OCI-M2 (cell line): ENCODE data around the gene NEURL2.

Experiments used
- DNase-seq: peaks from one replicate; lab custom pipeline; 2025; ENCODE audit not compliant: unreplicated experiment; lab: John Stamatoyannopoulos, UW

NEURL2 gene

DNA sequence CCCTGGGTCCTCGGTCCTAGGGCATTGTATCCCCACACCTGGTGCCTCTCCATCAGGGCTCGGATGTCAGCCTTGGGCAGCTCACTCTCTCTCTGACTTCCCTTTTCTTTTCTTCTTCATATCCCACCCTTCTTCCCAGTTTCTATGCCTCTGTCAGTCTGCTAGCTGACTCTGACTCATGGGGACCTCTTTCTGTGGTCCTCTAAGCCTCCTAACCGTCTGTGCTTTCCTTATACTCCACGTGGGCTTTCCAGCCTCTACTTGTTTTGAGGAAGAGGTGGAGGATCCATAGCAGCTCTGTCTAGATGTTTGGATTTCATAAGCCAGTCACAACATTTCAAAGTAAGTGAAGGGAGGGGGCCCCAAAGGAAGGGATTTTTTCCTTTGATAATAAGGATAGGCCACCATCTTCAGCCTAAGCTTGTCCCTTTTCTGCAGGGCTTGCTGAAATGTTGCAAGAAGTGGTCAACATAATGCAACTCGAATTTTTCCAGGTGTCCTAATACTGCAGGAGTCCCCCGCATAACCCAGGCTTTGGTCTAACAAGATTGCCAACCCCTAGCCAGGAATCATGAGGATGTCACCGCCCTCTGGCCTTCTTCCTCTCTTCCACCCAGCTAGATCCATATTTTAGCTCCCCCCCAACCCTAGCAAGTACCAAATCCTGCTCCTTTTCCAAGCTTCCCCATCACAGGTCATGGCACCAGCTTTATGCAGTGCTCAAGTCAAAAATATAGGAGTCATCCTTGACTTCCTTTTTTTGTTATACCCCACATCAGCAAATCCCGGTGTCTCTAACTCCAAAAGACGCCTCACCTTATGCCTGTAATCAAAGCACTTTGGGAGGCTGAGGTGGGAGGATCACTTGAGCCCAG, 29.7 kb upstream of the NEURL2 start:
- DNase-seq, result no peak

DNA sequence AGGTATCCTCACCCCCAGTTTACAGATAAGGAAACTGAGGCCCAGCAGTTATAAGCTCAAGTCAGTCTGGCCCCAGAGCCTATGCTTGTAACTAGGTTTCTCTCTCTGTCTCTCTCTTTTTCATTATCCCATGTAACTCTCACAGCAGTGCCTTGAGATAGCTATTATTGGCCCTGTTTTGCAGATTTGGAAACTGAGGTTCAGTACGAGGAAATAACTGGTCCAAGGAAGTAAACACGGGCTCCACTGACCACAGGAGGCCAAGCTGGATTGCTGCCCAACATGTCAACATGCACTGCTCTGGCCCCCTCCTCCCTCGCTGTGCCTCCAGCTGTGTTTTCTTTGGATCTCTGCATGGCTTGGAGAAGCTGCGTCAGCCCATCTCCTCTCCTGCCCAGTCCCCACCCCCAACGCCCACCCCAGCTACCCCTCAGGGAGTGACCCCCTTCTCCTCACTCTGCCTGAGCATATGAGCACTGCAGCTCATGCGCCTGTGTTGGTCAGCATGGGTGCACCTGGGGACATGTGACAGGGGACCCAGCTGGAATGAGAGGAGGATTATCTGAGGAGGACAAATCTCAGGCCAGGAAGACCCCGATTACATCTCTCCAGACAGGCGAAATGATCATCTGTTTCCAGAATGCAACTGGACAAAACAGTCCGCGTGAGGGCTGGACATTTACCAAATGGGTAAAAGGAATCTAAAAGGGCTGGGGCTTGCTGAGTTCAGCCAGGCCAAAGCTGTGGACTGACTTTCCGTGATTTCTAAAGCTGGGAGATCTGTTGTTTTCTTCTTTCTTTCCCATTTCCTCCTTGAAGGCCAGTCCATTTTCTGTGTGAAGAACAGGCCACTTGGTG, 28.8 kb upstream of the NEURL2 start:
- no peak for DNase-seq

DNA sequence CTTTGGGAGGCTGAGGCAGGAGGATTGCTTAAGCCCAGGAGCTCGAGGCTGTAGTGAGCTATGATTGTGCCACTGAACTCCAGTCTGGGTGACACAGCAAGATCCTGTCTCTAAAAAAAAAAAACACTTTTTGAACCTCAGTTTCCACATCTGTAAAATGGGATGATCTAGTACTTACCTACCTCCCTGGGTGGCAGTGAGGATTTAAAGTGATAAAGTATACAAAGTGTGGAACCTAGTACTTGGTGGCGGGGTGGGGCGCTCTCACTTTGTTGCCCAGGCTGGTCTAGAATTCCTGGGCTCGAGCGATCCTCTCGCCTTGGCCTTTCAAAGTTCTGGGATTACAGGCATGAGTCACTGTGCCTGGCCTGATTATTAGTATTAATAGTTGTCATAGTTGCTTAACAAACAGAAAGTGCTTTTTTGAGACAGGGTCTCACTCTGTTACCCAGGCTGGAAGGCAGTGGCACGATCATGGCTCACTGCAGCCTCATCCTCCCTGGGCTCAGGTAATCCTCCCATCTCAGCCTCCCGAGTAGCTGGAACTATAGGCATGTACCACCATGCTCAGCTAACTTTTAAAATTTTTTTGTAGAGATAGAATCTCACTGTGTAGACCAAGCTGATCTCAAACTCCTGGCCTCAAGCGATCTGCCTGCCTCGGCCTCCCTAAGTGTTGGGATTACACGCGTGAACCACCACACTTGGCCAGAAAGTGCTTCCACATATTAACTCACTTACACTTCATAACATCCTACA, 27.9 kb upstream of the NEURL2 start:
- no peak for DNase-seq

DNA sequence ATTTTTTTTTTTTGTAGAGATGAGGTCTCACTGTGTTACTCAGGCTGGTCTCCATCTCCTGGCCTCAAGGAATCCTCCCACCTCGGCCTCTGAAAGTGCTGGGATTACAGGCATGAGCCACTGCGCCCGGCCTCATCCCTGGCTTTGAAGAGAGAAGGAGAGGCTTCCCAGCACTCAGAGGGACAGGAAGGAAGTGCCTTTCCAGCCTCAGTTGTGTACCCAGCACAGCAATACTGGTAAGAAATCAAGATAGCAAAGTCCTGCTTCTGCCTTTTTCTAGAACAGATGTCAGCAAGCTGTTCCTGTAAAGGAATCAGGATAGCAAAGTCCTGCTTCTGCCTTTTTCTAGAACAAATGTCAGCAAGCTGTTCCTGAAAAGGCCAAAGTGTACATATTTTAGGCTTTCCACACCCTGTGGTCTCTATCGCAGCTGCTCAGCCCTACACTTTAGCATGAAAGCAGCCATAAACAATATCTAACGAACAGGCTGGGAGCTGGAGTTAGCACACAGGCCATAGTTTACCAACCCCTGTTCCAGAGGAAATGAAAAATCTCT, 27.3 kb upstream of the NEURL2 start:
- no peak for DNase-seq

DNA sequence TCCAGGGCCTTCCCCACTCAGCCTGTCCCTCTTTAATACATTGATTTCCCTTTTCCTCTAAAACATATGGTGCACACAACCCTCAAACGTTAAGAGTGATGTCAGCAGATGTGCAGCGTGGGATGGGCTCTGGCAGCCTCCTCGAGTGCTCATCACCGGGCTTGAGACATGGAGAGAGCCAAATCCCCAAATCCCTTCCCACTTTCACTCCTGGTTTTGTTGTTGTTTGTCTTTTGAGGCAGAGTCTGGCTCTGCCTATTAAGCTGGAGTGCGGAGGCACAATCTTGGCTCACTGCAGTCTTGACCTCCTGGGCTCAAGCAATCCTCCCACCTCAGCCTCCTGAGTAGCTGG, 26.8 kb upstream of the NEURL2 start:
- DNase-seq, result no peak

DNA sequence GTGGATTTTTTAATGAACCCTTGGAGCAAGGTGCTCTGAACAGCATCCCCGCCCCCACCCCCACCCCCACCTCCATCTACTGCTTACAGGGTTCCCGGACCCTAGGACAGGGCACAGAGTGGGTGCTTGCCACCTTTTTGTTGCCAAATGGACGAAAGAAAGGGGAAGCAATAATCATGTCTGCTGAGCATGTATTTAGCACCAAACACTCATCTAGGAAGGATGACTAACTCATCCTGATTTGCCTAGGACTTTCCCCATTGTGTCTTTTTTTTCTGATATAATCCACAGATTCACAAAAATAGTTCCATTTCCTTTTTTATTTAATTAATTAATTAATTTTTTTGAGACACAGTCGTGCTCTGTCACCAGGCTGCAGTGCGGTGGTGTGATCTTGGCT, 22.1 kb upstream of the NEURL2 start:
- no peak for DNase-seq

DNA sequence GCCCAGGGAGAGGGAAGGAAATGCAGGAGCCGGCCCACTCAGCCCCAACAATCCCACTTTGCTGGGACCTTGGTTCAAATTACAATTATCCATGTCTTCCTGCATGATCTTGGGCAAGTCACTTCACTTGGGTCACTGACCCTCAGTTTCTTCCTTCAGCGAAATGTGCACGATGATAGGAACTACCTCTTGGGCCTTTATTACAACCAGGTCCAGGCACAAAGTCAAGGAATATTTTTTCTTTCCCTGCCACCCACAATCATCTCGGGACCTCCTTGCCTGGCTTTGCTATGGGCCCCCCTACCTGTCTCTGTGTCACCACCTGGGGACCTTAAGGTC, 21.3 kb upstream of the NEURL2 start:
- no peak for DNase-seq

DNA sequence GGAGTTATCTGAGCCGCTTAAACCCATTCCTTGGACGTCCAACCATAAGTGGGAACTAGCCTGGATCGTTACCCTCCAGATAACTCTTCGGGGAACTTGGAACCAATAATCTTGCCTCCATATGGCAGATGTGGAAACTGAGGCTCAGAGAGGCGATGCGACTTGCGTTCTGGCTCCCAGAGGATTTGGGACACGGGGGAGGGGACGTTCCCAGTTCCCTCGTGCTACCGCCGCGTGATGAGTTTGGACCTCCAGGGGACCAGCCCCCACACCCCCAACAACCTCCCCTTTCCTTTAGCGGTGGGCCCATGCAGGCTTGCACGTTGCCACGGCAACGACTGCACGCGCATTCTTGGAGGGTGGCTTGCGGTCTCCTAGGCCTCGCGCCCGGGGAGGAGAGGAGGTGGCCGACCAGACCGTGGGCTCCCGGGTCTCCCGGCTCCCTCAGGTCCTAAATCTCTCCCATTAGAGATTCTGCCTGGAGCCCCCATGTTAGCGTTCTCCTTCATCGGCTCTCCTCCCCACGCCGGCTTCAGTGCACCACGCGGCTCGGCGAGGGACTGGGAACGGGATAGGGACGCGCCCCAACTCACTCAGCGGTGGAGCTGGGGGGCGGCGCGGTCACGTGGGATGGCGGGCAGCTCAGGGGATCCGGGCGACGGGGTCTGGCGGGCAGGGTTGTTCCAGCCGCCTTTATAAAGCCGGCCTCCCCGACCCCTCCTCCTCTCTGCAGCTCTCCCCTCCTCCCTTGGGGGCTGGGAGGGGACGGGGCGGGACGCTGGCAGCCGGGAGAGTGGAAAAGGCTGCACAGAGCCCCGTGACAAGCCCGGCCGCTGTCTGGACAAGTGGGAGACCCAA, 20.7 kb upstream of the NEURL2 start, which contains the start of gene PLTP:
PLTP (minus strand) TSS at position 670 of the 858 bp plus-strand sequence. CDS start 703 bp downstream, outside the sequence.
- DNase-seq, result peak; percentile 43

DNA sequence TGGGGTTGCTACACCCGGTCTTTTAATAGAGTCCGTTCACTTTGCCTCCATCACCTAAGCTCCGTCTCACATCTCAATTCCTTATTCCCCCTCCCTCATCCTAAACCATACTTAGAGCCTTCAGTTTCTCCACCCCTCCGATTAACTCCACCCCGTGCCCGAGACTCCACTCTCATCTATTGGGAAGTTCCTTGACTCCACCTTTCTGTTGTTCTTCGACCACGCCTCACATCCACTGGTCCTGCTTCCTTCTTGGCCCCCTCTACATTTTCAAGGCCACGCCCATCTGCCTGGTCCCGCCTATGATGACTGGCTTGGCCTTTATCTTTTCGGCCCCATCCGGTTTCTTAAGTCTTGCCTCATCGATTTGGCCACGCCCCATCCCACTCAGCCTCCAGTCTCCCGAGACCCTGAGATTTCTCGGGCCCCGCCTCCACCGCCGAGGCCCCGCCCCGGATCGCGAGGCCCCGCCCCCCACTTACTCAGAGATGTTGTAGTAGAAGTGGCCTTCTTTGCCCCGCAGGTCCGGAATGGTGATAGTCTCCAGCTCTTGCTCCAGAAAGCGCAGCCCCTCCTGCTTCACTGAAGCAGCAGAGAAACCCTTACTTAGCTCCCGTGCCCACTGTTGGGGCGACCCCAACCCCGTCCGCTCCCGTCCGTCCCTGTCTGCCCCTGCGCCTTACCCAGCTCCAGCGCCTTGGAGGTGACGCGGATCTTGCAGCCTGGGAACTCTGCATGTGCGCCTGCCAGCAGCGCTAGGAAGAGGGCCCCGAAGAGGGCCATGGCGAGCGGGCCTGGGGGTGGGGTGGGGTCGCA, 19.9 kb upstream of the NEURL2 start:
- DNase-seq, result peak; percentile 96

DNA sequence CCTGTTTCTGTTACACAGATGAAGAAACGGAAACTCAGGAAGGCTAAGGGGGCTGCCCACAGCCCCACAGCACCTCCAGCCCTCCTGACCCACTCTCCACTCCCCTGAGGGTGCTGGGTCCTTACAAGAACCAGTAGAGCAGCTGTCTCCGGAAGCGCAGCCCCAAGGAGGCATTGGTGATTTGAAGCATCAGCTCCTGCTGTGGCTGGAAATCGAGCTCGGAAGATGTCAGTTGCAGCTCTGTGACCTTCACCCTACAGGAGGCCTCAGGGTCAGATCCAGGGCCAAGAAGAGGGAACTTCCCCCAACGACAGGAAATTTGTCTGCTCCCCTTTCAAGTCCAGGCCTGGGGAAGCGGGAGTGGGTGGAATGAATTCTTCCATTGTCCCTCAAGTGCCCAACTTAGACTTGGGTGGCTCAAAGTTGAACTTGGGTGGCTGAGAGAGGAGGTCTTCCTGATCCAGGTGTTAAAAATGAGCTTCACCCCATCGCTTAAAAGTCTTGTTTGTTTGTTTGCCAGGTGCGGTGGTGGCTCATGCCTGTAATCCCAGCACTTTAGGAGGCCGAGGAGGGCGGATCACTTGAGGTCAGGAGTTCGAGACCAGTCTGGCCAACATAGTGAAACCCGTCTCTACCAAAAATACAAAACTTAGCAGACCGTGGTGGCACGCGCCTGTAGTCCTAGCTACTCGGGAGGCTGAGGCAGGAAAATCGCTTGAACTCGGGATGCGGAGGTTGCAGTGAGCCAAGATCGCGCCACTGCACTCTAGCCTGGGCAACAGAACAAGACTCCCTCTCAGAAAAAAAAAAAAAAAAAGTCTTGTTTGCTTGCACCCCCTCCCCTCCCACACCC, 19.0 kb upstream of the NEURL2 start:
- no peak for DNase-seq

DNA sequence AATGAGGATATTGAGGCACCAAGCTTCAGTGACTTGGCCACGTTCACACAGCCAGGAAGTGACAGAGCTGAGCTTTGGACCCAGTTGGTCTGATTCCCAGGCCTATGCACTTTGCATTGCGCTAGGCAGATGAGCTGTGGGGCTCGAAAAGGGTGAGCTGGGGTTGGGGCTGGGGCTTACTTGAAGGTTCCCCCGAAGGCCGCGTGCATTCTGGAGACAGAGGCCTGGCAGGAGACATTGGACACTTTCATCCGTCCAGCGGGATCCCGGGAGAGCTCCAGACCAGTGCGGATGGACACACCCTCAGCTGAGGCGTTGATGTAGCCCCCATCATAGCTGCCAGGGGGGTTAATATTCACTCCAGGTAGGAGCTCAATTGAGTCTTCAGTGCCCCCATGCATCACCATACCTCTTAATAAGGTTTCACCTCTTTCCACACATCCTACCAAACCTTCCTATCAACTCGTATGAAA, 18.4 kb upstream of the NEURL2 start:
- DNase-seq, result no peak

DNA sequence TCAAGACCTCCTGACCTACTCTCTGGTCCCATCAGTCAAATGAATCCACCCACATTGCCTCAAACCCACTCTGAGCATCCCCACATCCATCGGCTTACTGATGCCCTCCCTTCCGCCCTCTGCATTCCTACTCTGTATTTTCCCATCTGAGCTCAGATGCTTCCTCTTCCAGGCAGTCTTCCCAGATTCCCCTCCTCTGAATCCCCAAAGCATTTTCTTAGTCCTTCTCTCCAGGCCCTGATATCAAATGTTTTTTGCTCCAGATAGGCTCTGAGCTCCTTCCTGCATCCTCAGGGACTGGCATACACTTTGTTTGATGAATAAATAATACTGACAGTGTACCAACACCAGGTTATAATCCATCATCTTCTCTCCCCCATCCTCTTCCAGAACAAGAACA, 17.1 kb upstream of the NEURL2 start:
- DNase-seq, result no peak

DNA sequence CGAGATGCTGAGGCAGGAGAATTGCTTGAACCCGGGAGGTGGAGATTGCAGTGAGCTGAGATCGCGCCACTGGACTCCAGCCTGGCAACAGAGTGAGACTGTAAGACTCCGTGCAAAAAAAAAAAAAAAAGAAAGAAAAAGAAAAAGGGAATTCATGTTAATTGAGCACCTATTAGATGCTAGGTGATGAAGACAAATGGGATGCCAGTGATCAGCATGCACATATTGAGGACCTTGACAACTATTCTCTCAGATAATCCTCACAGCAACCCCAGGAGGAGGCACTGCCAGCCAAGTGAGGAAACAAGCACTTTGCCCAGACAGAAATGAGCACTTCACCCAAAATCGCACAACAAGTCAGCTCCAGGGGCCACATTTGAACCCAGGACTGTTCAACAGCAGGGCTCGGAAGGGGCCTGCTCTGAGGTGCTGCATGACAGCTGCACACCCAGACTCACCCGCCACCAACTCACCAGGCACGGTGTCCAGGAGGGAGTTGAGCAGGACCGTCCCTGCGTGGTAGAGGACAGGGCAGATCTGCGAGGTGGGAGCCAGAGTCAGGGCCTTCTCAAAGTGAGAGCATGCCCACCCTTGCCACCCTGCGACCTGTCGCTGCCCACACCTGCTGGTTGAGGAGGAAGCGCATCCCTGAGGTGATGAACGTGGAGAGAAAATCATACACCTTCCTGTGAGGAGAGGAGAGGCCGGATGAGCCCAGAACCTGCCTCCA, 16.4 kb upstream of the NEURL2 start:
- DNase-seq, result no peak

DNA sequence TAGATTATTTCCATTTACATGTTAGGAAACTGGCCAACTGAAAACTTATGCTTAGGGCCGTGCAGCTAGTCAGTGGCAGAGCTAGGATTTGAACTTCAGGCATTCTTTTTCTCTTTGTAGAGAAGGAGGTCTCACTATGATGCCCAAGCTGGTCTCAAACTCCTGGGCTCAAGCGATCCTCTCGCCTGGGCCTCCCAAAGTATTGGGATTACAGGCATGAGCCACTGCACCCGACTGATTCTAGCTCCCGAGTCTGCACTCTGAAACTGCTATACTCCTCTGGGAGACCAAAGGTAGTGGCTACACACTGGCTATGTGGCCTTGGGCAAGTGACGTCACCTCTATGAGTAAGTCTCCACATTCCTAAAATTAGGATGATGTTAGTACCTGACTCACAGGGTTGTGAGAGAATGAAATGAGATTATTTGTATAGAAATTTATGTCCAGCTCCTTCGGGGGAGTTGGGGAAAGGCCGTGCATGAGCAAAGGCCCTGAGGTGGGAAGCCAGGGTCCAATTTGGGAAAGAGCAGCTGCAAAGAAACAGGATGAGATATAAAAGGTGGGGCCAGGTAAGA, 14.6 kb upstream of the NEURL2 start:
- no peak for DNase-seq

DNA sequence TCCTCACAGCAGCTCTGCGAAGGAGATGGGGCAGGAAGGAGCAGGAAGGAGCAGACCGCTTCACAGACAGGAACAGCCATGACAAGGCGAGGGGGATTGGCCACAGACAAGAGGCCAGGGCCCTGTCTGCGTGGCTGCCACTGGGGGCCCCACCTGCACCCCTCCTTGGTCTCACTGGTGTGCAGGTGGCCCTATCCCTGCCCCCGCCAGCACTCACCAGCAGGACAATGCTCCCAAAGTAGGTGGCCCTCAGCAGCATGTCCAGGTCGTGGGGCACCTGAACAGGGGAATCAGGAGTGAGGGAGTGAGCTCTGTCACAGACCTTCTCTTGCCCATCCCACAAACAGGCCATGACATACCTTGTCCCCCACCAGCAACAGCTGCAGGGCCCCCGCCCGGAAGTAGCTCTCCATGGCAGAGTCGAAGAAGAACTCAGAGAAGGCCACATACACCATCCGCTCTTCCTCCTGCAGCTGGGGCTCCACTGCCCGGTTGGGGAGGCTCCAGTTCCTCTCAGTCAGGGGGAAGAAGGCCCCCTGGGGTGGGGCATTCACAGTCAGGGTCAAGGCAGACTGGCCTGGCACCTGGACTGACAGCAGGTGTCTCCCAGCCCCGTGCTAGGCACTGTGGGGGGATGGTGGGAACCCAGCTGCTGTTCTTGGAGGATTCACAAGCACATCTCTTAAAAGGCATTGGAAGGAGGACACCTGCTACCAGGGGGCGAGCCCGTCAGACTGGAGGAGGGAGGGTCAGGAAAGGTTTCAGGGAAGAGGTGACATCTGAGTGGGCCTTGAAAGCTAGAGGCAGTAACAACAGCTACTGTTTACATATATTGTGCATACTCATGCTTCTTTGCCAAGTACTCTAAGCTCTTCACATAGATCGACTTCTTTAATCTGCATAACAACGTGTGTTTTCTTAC, 13.8 kb upstream of the NEURL2 start:
- no peak for DNase-seq

DNA sequence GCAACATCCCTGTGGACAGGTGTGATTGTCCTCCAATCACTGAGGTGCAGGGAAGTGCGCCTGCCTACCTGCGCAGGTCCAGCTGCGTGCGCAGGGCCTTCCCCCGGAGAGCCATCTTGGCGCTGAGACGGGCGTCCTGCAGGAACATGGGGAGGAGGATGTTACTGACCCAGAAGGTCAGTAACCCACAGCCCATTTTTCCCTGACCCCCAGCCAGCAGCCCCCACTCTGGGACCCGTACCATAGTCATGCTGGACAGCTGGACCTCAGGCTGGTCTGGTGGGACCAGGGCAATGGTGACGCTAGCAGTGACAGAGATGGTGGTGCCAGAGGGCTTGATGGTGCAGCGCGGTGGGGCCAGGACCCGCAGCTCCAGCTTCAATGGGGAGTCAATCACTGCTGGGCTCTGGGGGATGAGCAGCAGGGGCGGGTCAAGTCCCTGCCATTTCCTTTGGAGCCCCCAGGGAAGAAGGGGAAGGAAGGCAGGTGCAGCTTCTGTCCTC, 11.2 kb upstream of the NEURL2 start:
- no peak for DNase-seq
